ENCODE results near the gene ITPR3. TPM values are rescaled to one million over a fixed set of nuclear protein-coding genes. Genes with fewer than 3 reads are reported as not detected.

ITPR3 gene
- total RNA-seq, 1 donor from 2014 or later: 0.34 TPM

- Mint-ChIP-seq H3K27ac (ENCODE audit: unreplicated experiment) (no peak overlapping the region), H3K4me1 (ENCODE audit: low read depth, unreplicated experiment) (peaks cover 37% of the 10 kb centered on the region), H3K4me3 (ENCODE audit: unreplicated experiment) (no peak overlapping the region), H3K9me3 (ENCODE audit: unreplicated experiment) (peaks cover 3% of the 10 kb centered on the region), H3K36me3 (ENCODE audit: unreplicated experiment) (no peaks in the 10 kb centered on the region), H3K27me3 (ENCODE audit: unreplicated experiment) (peaks cover 10% of the 10 kb centered on the region)
- TF ChIP-seq CTCF (IDR thresholded peaks at IDR 0.05; ENCODE audit: partially characterized antibody, unreplicated experiment): no peak
- DNase-seq: no peak
Measured at GRCh38 chr6:33735216-33735615, 114.1 kb downstream of the ITPR3 start.

GRCh38 chr6:33737267-33738026 is 116.3 kb downstream of the ITPR3 start:
- H3K9me3 Mint-ChIP-seq (ENCODE audit: unreplicated experiment): peaks cover 3% of the 10 kb centered on the region
- H3K27ac Mint-ChIP-seq (ENCODE audit: unreplicated experiment): no peak overlapping the region
- no peak for TF ChIP-seq CTCF (IDR thresholded peaks at IDR 0.05; ENCODE audit: partially characterized antibody, unreplicated experiment)
- H3K27me3 Mint-ChIP-seq (ENCODE audit: unreplicated experiment): peaks cover 2% of the 10 kb centered on the region
- no peak overlapping the region for H3K4me3 Mint-ChIP-seq (ENCODE audit: unreplicated experiment)
- DNase-seq: no peak
- no peaks in the 10 kb centered on the region for H3K36me3 Mint-ChIP-seq (ENCODE audit: unreplicated experiment)
- peaks cover 35% of the 10 kb centered on the region for H3K4me1 Mint-ChIP-seq (ENCODE audit: low read depth, unreplicated experiment)

- H3K4me3 Mint-ChIP-seq (ENCODE audit: unreplicated experiment): no peak overlapping the region
- DNase-seq: no peak
- peaks cover 34% of the 10 kb centered on the region for H3K4me1 Mint-ChIP-seq (ENCODE audit: low read depth, unreplicated experiment)
- peaks cover 2% of the 10 kb centered on the region for H3K27me3 Mint-ChIP-seq (ENCODE audit: unreplicated experiment)
- H3K36me3 Mint-ChIP-seq (ENCODE audit: unreplicated experiment): no peaks in the 10 kb centered on the region
- H3K27ac Mint-ChIP-seq (ENCODE audit: unreplicated experiment): no peak overlapping the region
- TF ChIP-seq CTCF (IDR thresholded peaks at IDR 0.05; ENCODE audit: partially characterized antibody, unreplicated experiment): no peak
- H3K9me3 Mint-ChIP-seq (ENCODE audit: unreplicated experiment): peaks cover 3% of the 10 kb centered on the region
Measured at GRCh38 chr6:33738153-33738552, 117.0 kb downstream of the ITPR3 start.

GRCh38 chr6:33738879-33739278 is 117.8 kb downstream of the ITPR3 start:
- no peaks in the 10 kb centered on the region for H3K36me3 Mint-ChIP-seq (ENCODE audit: unreplicated experiment)
- TF ChIP-seq CTCF (IDR thresholded peaks at IDR 0.05; ENCODE audit: partially characterized antibody, unreplicated experiment): no peak
- H3K27ac Mint-ChIP-seq (ENCODE audit: unreplicated experiment): no peak overlapping the region
- no peak overlapping the region for H3K4me3 Mint-ChIP-seq (ENCODE audit: unreplicated experiment)
- peaks cover 3% of the 10 kb centered on the region for H3K9me3 Mint-ChIP-seq (ENCODE audit: unreplicated experiment)
- H3K4me1 Mint-ChIP-seq (ENCODE audit: low read depth, unreplicated experiment): peaks cover 37% of the 10 kb centered on the region
- H3K27me3 Mint-ChIP-seq (ENCODE audit: unreplicated experiment): peaks cover 2% of the 10 kb centered on the region
- DNase-seq: no peak

- DNase-seq: no peak
- H3K27me3 Mint-ChIP-seq (ENCODE audit: unreplicated experiment): peaks cover 7% of the 10 kb centered on the region
- TF ChIP-seq CTCF (IDR thresholded peaks at IDR 0.05; ENCODE audit: partially characterized antibody, unreplicated experiment): no peak
Measured at GRCh38 chr6:33739571-33739970, 118.4 kb downstream of the ITPR3 start.

More at GRCh38 chr6:33739571-33739970, 118.4 kb downstream of the ITPR3 start:
- peaks cover 3% of the 10 kb centered on the region for H3K9me3 Mint-ChIP-seq (ENCODE audit: unreplicated experiment)
- H3K36me3 Mint-ChIP-seq (ENCODE audit: unreplicated experiment): no peaks in the 10 kb centered on the region
- no peak overlapping the region for H3K4me3 Mint-ChIP-seq (ENCODE audit: unreplicated experiment)
- no peak overlapping the region for H3K27ac Mint-ChIP-seq (ENCODE audit: unreplicated experiment)
- H3K4me1 Mint-ChIP-seq (ENCODE audit: low read depth, unreplicated experiment): peaks cover 38% of the 10 kb centered on the region

Data from glutamatergic neuron (in vitro differentiated cells).